ENCODE data around the gene ZNG1F.
"Not testable (repeated sequence)": the region's sequence is repeated elsewhere in the genome, so short reads cannot be mapped to it uniquely, and the experiment has no call there.

The ZNG1F gene

GRCh38 chr9:41094010-41094773 is 94.9 kb downstream of the ZNG1F start:
- H3K27me3 ChIP-seq (ENCODE audit: insufficient read depth, low read length, poor library complexity): not testable (repeated sequence)

GRCh38 chr9:41090922-41091321 is 98.2 kb downstream of the ZNG1F start:
- not testable (repeated sequence) for H3K56ac ChIP-seq (ENCODE audit: low read length); H3K23ac ChIP-seq (ENCODE audit: low read length); H4K8ac ChIP-seq (ENCODE audit: low read depth, low read length); DNase-seq; H4K5ac ChIP-seq (ENCODE audit: low read length); H3K36me3 ChIP-seq (ENCODE audit: control insufficient read depth, insufficient read depth, low read length); H3K9ac ChIP-seq (ENCODE audit: low read length); H3K4me2 ChIP-seq (ENCODE audit: low read length); H2BK5ac ChIP-seq (ENCODE audit: low read length); H2AK5ac ChIP-seq (ENCODE audit: low read length); H3K79me1 ChIP-seq (ENCODE audit: low read length); H3K27me3 ChIP-seq (ENCODE audit: insufficient read depth, low read length, poor library complexity); H3K79me2 ChIP-seq (ENCODE audit: control insufficient read depth, insufficient read depth, low read length); H3K18ac ChIP-seq (ENCODE audit: low read length); H3K4me3 ChIP-seq (ENCODE audit: low read length); H2BK15ac ChIP-seq (replicated peaks; ENCODE audit: low read depth); H3K27ac ChIP-seq (ENCODE audit: low read depth, low read length); H3K4ac ChIP-seq (ENCODE audit: low read depth, low read length); H3K4me1 ChIP-seq (ENCODE audit: control insufficient read depth, low read depth, low read length); H2BK120ac ChIP-seq (ENCODE audit: low read depth, low read length)

More at GRCh38 chr9:41094010-41094773, 94.9 kb downstream of the ZNG1F start:
- H2AK5ac ChIP-seq (ENCODE audit: low read length); H3K27ac ChIP-seq (ENCODE audit: low read depth, low read length); H3K36me3 ChIP-seq (ENCODE audit: control insufficient read depth, insufficient read depth, low read length); H2BK15ac ChIP-seq (replicated peaks; ENCODE audit: low read depth); H3K4me2 ChIP-seq (ENCODE audit: low read length); H3K79me2 ChIP-seq (ENCODE audit: control insufficient read depth, insufficient read depth, low read length); H3K9ac ChIP-seq (ENCODE audit: low read length); H4K5ac ChIP-seq (ENCODE audit: low read length); H2BK5ac ChIP-seq (ENCODE audit: low read length); H3K4ac ChIP-seq (ENCODE audit: low read depth, low read length); H3K79me1 ChIP-seq (ENCODE audit: low read length); H3K56ac ChIP-seq (ENCODE audit: low read length); H3K18ac ChIP-seq (ENCODE audit: low read length); H3K4me3 ChIP-seq (ENCODE audit: low read length); H4K8ac ChIP-seq (ENCODE audit: low read depth, low read length); H3K23ac ChIP-seq (ENCODE audit: low read length); H2BK120ac ChIP-seq (ENCODE audit: low read depth, low read length); H3K4me1 ChIP-seq (ENCODE audit: control insufficient read depth, low read depth, low read length); DNase-seq: not testable (repeated sequence)
- WGBS (ENCODE audit: extremely low coverage, insufficient coverage, low lambda C conversion rate): no CpG with 5 or more reads among the region's 9 CpGs

GRCh38 chr9:41090386-41090785 is 98.7 kb downstream of the ZNG1F start:
- H3K36me3 ChIP-seq (ENCODE audit: control insufficient read depth, insufficient read depth, low read length); H2AK5ac ChIP-seq (ENCODE audit: low read length); H3K4me1 ChIP-seq (ENCODE audit: control insufficient read depth, low read depth, low read length); DNase-seq; H3K79me2 ChIP-seq (ENCODE audit: control insufficient read depth, insufficient read depth, low read length); H4K5ac ChIP-seq (ENCODE audit: low read length); H3K27me3 ChIP-seq (ENCODE audit: insufficient read depth, low read length, poor library complexity); H2BK5ac ChIP-seq (ENCODE audit: low read length); H3K56ac ChIP-seq (ENCODE audit: low read length); H3K23ac ChIP-seq (ENCODE audit: low read length); H3K4ac ChIP-seq (ENCODE audit: low read depth, low read length); H3K18ac ChIP-seq (ENCODE audit: low read length); H3K4me2 ChIP-seq (ENCODE audit: low read length); H3K27ac ChIP-seq (ENCODE audit: low read depth, low read length); H3K4me3 ChIP-seq (ENCODE audit: low read length); H3K9ac ChIP-seq (ENCODE audit: low read length); H2BK120ac ChIP-seq (ENCODE audit: low read depth, low read length); H3K79me1 ChIP-seq (ENCODE audit: low read length); H4K8ac ChIP-seq (ENCODE audit: low read depth, low read length); H2BK15ac ChIP-seq (replicated peaks; ENCODE audit: low read depth): not testable (repeated sequence)
- WGBS (ENCODE audit: extremely low coverage, insufficient coverage, low lambda C conversion rate): no CpG with 5 or more reads among the region's 1 CpG

GRCh38 chr9:41088450-41089059 is 100.6 kb downstream of the ZNG1F start:
- not testable (repeated sequence) for H3K23ac ChIP-seq (ENCODE audit: low read length); H3K9ac ChIP-seq (ENCODE audit: low read length); H3K4me3 ChIP-seq (ENCODE audit: low read length); H4K5ac ChIP-seq (ENCODE audit: low read length); H2BK5ac ChIP-seq (ENCODE audit: low read length); H3K56ac ChIP-seq (ENCODE audit: low read length); H3K18ac ChIP-seq (ENCODE audit: low read length); H3K4me1 ChIP-seq (ENCODE audit: control insufficient read depth, low read depth, low read length); DNase-seq; H4K8ac ChIP-seq (ENCODE audit: low read depth, low read length); H3K27me3 ChIP-seq (ENCODE audit: insufficient read depth, low read length, poor library complexity); H2BK15ac ChIP-seq (replicated peaks; ENCODE audit: low read depth); H3K27ac ChIP-seq (ENCODE audit: low read depth, low read length); H3K36me3 ChIP-seq (ENCODE audit: control insufficient read depth, insufficient read depth, low read length); H3K79me1 ChIP-seq (ENCODE audit: low read length); H3K79me2 ChIP-seq (ENCODE audit: control insufficient read depth, insufficient read depth, low read length); H2AK5ac ChIP-seq (ENCODE audit: low read length); H2BK120ac ChIP-seq (ENCODE audit: low read depth, low read length); H3K4ac ChIP-seq (ENCODE audit: low read depth, low read length); H3K4me2 ChIP-seq (ENCODE audit: low read length)
- WGBS (ENCODE audit: extremely low coverage, insufficient coverage, low lambda C conversion rate): no CpG with 5 or more reads among the region's 11 CpGs

GRCh38 chr9:41087929-41088328 is 101.2 kb downstream of the ZNG1F start:
- not testable (repeated sequence) for H3K4me1 ChIP-seq (ENCODE audit: control insufficient read depth, low read depth, low read length); H3K56ac ChIP-seq (ENCODE audit: low read length); H4K8ac ChIP-seq (ENCODE audit: low read depth, low read length); DNase-seq; H3K4ac ChIP-seq (ENCODE audit: low read depth, low read length); H2BK15ac ChIP-seq (replicated peaks; ENCODE audit: low read depth); H3K79me2 ChIP-seq (ENCODE audit: control insufficient read depth, insufficient read depth, low read length); H2AK5ac ChIP-seq (ENCODE audit: low read length); H2BK5ac ChIP-seq (ENCODE audit: low read length); H3K9ac ChIP-seq (ENCODE audit: low read length); H3K4me2 ChIP-seq (ENCODE audit: low read length); H2BK120ac ChIP-seq (ENCODE audit: low read depth, low read length); H3K27ac ChIP-seq (ENCODE audit: low read depth, low read length); H3K27me3 ChIP-seq (ENCODE audit: insufficient read depth, low read length, poor library complexity); H3K18ac ChIP-seq (ENCODE audit: low read length); H3K23ac ChIP-seq (ENCODE audit: low read length); H3K4me3 ChIP-seq (ENCODE audit: low read length); H3K79me1 ChIP-seq (ENCODE audit: low read length); H3K36me3 ChIP-seq (ENCODE audit: control insufficient read depth, insufficient read depth, low read length); H4K5ac ChIP-seq (ENCODE audit: low read length)
- WGBS (ENCODE audit: extremely low coverage, insufficient coverage, low lambda C conversion rate): no CpG with 5 or more reads among the region's 5 CpGs

Data from mesendoderm (in vitro differentiated cells).